ENCODE measurements around the gene NIF3L1. TPM values are rescaled to one million over a fixed set of nuclear protein-coding genes. Genes with fewer than 3 reads are reported as not detected.

The NIF3L1 gene
- total and polyA plus RNA-seq, 2 of the 13 experiments (the other 11 are each of a cell fraction or from before 2014, with no cell fraction given), result 67.9 to 75.2 TPM

GRCh38 chr2:200888704-200889625, at the start of gene NIF3L1, which contains the start of gene PPIL3 (continued):
- no peak for TF ChIP-seq GLMP (CRISPR knock-in tag; IDR thresholded peaks at IDR 0.05; ENCODE audit: borderline replicate concordance)
- TF ChIP-seq RFX1 (IDR thresholded peaks at IDR 0.05), result no peak; the same call in 1 of the 2 replicates
- no peak; the same call in 1 of the 2 replicates for TF ChIP-seq ZKSCAN5 (CRISPR knock-in tag; IDR thresholded peaks at IDR 0.05)
- TF ChIP-seq ASH2L (IDR thresholded peaks at IDR 0.05; ENCODE audit: insufficient read length, low read depth, low read length), result peak; percentile 98
- no peak; the same call in 1 of the 2 replicates for TF ChIP-seq SOX5 (CRISPR knock-in tag; IDR thresholded peaks at IDR 0.05; ENCODE audit: borderline replicate concordance)
- no peak; the same call in 1 of the 2 replicates for TF ChIP-seq JUNB (CRISPR knock-in tag; IDR thresholded peaks at IDR 0.05; ENCODE audit: borderline replicate concordance)
- peak; percentile 85 for TF ChIP-seq MED1 (CRISPR knock-in tag; IDR thresholded peaks at IDR 0.05)
- TF ChIP-seq SCMH1 (CRISPR knock-in tag; IDR thresholded peaks at IDR 0.05; ENCODE audit: borderline replicate concordance), result no peak
- no peak; the same call in 1 of the 2 replicates for TF ChIP-seq ZNF644 (CRISPR knock-in tag; IDR thresholded peaks at IDR 0.05; ENCODE audit: low read depth)
- no peak for TF ChIP-seq ZNF615 (CRISPR knock-in tag; IDR thresholded peaks at IDR 0.05; ENCODE audit: borderline replicate concordance)
- peak; percentile 86 for TF ChIP-seq SIX4 (CRISPR knock-in tag; IDR thresholded peaks at IDR 0.05)
- no peak for TF ChIP-seq ZNF10 (CRISPR knock-in tag; IDR thresholded peaks at IDR 0.05; ENCODE audit: borderline replicate concordance, low read depth)
- TF ChIP-seq IRF2 (CRISPR knock-in tag; IDR thresholded peaks at IDR 0.05), result peak; percentile 92
- TF ChIP-seq ARNT2 (CRISPR knock-in tag; IDR thresholded peaks at IDR 0.05; ENCODE audit: low read depth), result peak; percentile 87
- TF ChIP-seq GTF3A (CRISPR knock-in tag; conservative IDR thresholded peaks at IDR 0.05), result no peak; the same call in 1 of the 2 replicates
- TF ChIP-seq ETV5 (CRISPR knock-in tag; IDR thresholded peaks at IDR 0.05; ENCODE audit: borderline replicate concordance), result peak; percentile 94
- no peak for TF ChIP-seq IKZF1 (IDR thresholded peaks at IDR 0.05)
- TF ChIP-seq ZNF263 (CRISPR knock-in tag; IDR thresholded peaks at IDR 0.05), result peak; percentile 69
- no peak for TF ChIP-seq ZNF850 (CRISPR knock-in tag; conservative IDR thresholded peaks at IDR 0.05)
- no peak; the same call in 1 of the 2 replicates for TF ChIP-seq ZNF713 (CRISPR knock-in tag; IDR thresholded peaks at IDR 0.05)
- TF ChIP-seq PCBP1 (IDR thresholded peaks at IDR 0.05; ENCODE audit: borderline replicate concordance, low read depth, low read length), result no peak
- TF ChIP-seq REL (CRISPR knock-in tag; conservative IDR thresholded peaks at IDR 0.05), result no peak; the same call in 1 of the 2 replicates
- TF ChIP-seq FOXO4 (CRISPR knock-in tag; conservative IDR thresholded peaks at IDR 0.05), result no peak
- no peak for TF ChIP-seq ZNF17 (CRISPR knock-in tag; IDR thresholded peaks at IDR 0.05)
- no peak for TF ChIP-seq HNRNPH1 (optimal IDR thresholded peaks at IDR 0.05; ENCODE audit: low read depth, low read length)
